Ishikawa (cell line): ENCODE results near the gene KIFC3.

Source experiments
- CEBPB ChIP-seq: IDR thresholded peaks from 2 replicates; pipeline ENCODE4 v1.6.1; 2012
- EGR1 ChIP-seq: IDR thresholded peaks from 2 replicates; pipeline ENCODE4 v1.6.1; 2012
- YY1 ChIP-seq: IDR thresholded peaks from 2 replicates; pipeline ENCODE4 v1.6.1; 2012; ENCODE audit warnings: low read depth

DNA sequence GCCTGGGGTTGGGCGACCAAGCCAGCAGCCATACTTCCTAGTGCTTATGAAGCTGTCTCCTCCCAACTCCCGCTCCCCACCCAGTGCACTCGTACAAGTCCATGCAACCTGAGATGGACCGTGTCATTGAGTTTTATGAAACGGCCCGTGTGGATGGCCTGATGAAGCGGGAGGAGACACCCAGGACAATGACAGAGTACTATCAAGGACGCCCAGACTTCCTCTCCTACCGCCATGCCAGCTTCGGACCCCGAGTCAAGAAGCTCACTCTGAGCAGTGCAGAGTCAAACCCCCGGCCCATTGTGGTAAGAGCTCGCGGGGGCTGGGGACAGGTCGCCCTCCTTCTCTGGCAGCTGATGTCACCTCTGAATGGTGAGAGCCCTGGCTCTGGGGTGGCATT is 77.8 kb downstream of the KIFC3 start:
- TF ChIP-seq CEBPB (no peak), EGR1 (no peak), YY1 (no peak)
